NCI-H345 treated with DMSO at 0.1 percent for 48 hours (cell line): ENCODE measurements around the gene TSNAXIP1.

Experiments used
- DNase-seq: peaks from one replicate; lab custom pipeline; 2025; ENCODE audit not compliant: unreplicated experiment; lab: John Stamatoyannopoulos, UW

TSNAXIP1 gene

DNA sequence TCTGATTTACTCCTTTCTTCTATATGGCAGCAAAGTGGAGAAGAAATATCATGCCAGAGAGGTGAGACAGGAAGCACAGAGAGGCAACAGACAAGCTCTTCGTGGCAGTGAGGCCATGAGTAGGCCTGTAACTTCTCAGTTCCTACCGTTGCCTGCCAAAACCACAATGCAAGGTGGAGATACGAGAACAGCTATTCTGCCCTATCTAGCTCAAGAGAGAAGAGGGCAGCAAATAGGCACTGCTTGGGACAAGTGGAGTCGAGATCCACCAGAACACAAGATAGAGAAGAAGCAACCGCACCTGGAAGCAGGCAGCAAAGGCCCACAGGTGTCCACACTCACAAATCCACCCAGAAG, 25.1 kb upstream of the TSNAXIP1 start:
- DNase-seq: no peak

DNA sequence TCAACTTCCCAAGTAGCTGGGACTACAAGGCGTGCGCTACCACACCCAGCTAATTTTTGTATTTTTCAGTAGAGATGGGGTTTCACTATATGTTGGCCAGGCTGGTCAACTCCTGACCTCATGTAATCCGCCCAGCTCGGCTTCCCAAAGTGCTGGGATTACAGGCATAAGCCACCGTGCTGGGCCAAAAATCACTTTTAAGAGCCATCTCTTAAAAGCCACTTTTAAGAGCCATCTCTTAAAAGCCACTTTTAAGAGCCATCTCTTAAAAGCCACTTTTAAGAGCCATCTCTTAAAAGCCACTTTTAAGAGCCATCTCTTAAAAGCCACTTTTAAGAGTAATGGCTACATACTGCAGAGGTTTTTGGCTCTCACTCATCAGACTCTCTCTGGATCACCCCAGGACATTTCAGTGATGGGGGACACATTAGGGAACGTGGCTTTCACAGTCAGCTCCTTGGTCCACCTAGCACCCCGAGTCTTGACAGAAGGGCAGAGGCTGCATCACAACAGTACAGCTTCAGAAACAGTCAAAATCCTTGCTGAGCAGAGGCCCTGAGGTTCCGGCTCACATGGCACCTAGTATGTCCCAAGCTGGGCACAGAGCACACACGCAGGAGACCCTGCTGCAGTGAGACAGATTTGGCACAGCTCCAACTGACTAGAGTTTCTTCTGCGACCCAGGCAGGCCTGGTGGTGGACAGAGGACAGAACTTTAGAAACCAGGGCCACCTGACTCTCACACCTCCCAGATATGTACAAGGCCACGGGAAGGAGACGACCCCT, 23.9 kb upstream of the TSNAXIP1 start:
- DNase-seq: peak; percentile 2

DNA sequence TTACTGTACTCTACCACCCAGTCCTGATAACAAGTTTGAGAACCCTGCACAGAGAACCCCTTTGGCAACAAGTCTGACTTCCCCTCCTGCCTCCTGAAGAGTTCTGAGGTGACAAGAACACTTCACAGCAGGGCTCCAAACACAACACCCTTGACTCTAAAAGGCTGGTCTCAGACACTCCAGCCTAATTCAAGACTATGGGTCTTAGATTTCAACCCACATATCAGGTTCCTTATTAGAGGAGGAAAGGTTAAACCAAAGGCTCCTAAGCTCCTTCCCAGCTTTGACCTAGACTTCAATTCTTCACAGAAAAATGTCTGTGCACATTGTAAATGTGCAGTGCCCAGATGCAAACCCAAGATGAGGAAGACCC, 23.4 kb upstream of the TSNAXIP1 start:
- DNase-seq: no peak

DNA sequence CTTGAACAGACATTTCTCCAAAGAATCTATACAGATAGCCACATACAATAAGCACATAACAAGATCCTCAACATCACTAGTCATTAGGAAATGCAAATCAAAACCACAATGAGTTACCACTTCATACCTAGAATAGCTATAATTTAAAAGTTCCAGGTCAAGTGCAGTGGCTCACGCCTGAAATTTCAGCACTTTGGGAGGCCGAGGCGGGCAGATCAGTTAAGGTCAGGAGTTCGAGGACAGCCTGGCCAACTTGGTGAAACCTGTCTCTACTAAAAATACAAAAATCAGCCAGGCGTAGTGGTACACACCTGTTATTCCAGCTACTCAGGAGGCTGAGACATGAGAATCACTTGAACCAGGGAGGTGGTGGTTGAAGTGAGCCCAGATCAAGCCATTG, 20.2 kb upstream of the TSNAXIP1 start:
- no peak for DNase-seq

DNA sequence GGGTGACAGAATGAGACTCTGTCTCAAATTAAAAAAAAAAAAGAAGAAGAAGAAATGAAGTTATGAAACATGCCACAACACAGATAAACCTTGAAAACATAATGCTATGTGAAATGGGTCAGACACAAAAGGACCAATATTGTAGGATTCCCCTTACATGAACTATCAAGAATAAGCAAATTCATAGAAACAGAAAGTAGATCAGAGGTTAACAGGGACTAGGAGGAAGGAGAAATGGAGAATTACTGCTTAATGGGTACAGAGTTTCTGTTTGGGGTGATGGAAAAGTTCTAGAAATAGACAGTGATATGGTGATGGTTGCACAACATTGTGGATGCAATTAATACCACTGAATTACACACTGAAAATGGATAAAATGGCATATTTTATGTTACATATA, 16.6 kb upstream of the TSNAXIP1 start:
- DNase-seq: no peak

DNA sequence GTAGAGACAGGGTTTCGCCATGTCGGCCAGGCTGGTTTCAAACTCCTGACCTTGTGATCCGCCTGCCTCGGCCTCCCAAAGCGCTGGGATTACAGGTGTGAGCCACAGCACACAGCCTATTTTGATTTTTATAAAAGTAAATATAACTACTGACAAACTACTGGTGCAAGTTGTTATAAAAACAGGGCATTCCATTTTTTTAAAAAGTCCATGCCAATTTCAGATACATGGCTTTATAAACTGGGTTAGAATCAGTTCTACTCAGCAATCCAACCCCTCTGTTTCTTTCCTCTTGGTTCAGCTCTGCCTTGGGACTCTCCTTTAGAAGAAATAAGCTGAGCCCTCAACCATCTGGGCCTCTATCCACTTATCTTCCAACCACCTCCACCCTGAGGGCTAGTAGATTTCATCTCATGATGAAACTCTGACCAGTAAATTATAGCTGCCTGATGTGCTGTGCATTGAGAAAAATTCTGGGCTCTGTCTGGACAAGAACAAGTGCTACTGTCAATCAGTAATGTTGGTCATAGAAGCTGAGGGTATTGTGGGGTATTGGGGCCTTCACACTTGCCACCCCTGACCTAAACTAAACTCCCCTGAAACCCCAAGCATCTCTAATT, 10.5 kb upstream of the TSNAXIP1 start:
- no peak for DNase-seq

DNA sequence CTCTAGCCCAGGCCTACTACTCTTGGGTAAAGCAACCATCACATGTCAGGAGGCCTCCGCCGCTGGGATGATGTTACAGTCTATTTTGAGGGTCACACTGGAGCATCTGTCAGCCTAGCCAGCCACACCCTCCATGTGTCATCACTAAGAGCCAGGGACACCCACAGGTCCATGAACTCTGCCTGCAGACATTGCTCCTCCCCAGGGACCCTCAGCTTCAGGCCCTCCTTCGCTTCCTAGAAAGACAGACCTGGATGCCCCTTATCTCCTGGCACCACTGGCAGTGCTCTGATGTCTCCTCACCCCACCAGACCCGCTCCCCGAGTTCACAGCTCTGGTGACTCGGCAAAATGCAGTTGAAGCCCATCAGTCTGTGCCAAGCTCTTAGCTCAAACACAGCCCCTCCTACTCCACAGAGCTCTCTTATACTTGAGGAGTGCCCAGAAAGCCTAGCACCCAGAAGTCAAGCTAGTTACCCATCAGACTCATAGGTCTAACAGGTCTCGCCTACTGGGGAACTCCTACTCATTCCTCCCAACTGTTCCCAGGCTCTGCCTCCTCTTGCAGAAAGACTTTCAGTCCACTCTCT, 6.3 kb upstream of the TSNAXIP1 start:
- DNase-seq: no peak

DNA sequence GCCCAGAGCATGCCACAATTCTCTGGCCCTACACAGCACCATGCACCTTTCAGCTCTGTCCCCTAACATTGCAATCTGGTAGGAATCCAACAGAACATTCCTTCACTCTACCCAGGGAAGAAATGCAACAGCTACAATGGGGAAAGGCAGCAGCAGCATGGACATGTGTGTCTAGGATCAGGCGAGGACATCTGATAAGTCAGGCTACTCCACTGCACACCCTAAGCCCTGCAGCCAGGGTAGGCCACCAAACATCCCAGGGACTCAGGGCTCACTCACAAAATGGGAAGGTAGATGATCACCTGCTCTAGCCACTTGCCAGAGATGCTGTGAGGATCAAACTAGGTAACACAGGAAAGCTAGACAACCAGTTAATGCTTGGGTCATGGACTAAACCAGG, 5.4 kb upstream of the TSNAXIP1 start:
- no peak for DNase-seq

DNA sequence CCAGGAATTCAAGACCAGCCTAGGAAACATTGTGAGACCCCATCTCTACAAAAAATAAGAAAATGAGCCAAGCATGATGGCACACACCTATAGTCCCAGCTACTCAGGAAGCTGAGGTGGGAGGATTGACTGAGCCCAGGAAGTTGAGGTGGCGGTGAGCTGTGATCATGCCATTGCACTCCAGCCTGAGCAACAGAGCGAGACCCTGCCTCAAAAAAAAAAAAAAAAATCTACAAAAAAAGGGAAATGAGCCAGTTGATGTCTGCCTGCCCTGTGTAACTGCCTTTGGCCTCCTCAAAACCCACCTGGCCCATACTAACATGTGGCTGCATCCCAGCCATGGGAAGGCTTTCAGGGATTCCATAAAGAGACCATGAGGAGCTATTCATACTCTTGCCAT, 4.8 kb upstream of the TSNAXIP1 start:
- DNase-seq: no peak

DNA sequence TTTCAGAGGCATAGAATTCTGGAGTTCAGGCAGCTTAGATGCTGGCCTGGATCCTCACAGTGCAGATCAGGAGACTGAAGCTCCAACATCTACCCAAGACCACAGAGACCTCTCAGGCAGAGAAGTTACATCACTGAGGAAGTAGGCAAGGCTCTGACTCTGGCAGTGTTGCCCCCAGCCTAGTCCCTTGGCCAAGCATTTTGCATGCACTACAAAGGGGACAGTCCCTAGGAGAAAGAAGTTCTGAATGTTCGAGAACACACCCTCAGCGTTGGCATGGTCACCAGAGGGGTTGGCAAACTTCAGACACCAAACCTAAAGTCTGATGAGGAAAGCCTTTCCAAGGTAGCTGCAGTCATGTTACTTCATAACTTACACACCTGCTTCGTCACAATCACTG, 2.8 kb upstream of the TSNAXIP1 start:
- no peak for DNase-seq

DNA sequence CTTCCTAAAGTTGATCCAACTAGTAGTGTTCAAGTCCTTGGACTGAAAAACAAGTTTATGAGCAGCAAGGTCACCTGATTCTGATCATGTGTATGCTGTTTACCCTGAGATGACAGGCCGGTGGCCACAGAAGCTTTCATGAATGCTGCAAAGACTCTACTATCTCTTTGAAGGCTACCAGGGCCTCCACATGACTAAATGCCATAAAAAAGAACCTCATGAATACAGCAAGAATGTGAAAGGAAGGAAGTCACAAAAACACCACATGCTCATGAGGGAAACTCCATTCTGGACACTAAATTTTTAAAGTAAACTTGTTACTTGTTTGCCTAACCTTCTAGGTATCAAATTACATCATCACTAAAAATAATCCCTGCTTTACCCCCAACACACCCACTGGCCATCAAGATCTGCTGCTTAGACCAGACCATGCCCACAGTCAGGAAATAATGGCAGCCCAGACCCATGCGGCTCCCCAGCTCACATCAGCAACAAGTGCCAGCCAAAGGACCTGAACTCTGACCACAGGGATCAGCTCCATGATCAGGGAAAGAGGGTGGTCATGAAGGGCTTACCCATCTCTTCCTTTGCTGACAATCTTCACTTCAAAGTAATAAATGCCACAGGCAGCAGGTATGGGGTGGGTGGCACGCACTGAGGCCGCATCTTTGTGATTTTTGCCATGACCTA, 1.7 kb upstream of the TSNAXIP1 start:
- DNase-seq: no peak

DNA sequence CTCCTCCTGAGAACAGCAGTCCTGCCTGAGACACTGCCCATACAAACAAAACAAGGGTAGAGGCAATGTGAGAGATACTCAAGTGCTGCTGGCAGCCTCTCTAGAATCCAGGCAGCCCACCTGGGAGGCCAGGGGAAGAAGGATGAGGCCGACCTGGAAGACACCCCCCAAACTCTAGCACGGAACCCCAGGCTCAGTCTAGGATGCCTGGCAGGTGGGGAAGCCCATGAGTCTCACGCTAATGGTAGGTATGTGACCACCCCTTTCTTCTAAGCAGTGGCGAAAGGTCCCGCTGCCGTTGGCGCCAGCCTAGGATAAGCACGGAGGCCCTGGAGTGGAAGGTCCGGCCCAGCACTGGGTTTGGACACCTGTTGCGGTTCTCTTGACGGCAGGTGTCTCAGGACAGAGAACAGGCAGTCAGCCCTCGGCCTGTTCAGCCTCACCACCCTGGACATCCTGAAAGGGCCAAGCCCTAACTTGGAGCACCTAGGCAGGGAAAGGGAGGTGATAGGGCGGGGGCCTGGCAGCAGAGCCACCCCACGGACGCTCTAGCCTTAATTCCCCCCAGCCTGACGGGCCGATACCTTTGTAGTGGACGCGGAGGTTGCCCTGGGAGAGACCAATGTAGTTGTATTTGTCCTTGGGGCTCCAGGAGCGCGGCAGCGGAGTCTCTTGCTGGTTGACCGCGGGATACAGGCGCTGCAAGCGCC, 816 bp upstream of the TSNAXIP1 start:
- no peak for DNase-seq

DNA sequence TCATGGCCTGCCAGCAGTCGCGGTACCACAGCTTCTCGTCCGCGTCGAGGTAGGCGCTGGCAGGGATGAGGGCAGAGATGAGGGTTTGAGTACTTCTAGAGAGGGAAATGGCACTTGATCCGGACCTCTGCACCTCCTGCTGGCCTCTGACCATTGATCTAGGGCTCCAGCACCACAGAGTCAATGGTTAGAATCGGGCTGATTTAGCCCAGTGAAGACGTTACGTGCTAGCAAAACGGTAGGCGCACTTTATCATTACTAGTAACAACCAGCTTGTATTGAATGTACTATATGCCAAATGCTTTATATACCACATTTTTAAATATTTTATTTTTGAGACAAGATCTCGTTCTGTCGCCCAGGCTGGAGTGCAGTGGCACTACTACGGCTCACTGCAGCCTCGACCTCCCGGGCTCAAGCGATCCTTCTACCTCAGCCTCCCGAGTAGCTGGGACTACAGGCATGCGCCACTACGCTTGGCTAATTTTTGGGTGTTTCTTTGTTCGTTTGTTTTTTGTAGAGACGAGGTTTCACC, 526 bp downstream of the TSNAXIP1 start:
- no peak for DNase-seq

DNA sequence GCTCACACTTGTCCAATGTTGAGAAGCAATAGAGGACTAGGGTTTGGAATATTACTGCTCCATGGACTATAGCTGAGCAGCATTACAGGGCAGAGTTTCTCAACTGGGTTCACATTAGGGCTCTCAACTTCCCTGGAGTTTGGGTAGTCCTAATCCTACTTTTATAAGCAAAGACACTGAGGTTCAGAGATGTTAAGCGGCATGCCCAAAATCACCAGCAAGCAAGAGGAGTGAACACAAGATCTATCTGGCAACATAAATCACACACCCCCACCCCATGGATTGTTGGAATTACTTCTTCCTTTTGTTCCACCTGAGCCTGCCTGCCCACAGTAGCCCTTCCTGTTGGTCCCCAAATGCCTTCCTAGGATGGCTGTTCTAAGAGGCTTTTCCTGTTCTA, 5.2 kb downstream of the TSNAXIP1 start:
- no peak for DNase-seq

DNA sequence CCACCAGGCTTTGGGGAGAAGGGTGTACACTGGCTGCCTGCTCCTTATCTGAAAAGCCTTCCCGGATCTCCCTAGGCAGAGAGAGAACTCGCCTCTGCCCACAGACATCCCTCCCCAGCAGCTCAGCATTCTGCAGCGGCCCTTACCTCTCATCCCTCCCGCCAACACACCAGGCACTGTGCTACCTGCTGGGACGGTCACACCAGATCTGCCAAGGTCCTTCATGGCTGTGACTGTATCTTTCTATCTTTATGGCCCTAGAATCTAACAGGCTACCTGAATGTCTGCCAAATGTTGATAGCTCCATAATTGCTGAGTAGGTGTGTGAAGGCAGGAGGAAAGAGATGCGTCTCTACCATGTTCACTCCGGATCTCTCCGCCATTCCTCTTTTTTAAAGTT, 7.9 kb downstream of the TSNAXIP1 start:
- no peak for DNase-seq

DNA sequence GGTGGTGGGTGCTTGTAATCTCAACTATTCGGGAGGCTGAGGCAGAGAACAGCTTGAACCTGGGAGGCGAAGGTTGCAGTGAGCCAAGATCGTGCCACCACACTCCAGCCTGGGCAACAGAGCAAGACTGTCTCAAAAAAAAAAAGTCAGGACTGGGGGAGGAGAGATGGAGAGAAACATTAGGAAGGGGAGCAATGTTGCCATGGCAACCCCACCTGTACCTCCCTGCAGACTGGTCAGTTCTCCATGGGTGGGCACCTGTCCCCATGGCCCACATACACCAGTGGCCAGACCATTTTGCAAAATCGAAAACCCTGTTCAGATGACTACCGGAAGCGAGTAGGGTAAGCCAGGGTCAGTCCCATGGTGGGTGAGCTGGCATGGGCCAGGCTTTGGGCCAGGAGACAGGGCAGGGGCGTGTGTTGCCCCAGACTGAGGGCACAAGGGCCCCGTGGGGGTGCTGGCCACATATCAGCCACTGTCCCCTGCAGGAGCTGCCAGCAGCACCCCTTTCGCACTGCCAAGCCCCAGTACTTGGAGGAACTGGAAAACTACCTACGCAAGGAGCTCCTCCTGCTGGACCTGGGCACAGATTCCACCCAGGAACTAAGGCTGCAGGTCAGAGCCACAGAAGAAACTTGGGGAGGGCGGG, 14.0 kb downstream of the TSNAXIP1 start:
- no peak for DNase-seq

DNA sequence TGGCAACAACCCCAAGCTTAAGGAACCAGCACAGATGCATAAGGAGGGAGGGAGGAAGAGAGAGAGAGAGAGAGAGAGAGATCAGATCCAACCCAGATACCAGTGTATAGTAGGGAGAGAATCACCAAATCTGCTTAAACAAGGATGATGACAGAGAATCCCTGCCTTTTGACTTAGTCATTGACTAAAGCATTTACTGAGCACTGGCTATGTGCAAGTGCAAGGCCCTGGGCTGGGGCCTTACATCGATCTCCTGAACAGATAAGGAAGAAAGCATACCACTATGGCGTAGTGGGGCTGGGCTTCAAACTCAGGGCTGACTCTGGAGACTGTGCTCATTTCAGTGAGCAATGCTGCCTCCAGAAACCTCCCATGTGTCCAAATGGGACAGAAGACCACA, 15.8 kb downstream of the TSNAXIP1 start:
- DNase-seq: no peak

DNA sequence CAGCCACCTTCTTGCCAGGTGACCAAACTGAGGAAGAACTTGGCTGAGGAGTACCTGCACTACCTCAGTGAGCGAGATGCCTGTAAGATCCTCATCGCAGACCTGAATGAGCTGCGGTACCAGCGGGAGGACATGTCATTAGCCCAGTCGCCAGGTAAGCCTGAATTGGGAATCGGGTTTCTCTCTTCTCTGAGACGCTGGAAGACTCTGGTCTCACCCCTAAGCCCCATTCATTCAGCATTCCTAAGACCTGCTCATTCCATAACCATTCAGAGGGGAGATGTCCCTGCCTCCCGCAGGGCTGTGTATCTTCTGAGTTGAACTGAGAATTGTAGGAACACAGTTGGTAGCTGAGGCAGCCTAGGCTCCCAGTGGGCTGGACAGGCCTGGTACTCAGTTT, 18.4 kb downstream of the TSNAXIP1 start:
- no peak for DNase-seq

DNA sequence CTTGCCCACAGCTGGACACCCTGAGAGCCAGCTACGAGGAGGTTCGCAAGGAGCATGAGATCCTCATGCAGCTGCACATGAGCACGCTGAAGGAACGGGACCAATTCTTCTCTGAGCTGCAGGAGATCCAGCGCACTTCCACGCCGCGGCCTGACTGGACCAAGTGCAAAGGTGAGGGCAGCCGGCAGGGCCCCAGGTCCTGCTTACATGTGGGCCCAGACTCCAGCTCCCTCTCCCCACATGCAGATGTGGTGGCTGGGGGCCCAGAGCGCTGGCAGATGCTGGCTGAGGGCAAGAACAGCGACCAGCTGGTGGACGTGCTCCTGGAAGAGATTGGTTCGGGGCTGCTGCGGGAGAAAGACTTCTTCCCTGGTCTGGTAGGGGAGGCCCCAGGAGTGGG, 19.2 kb downstream of the TSNAXIP1 start:
- DNase-seq: no peak

DNA sequence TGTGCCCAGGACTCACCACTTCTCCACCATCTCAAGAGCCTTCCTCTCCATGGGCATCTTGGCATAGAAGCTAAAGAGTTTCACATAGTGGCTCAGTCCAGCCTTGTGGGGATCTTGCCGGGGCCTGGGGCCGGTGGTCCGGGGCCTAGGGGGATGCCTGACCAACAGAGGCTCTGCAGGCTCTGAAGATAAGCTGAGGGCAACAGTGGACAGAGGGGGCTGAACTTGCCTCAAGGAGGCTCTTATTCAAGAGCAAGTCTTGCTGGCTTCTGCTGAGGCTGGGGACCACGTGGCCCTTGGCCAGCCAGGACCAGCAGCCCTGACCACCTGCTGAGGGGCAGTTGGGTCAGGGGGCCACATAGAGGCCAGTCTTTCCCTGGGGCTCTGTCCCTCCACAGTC, 22.0 kb downstream of the TSNAXIP1 start:
- DNase-seq: no peak

DNA sequence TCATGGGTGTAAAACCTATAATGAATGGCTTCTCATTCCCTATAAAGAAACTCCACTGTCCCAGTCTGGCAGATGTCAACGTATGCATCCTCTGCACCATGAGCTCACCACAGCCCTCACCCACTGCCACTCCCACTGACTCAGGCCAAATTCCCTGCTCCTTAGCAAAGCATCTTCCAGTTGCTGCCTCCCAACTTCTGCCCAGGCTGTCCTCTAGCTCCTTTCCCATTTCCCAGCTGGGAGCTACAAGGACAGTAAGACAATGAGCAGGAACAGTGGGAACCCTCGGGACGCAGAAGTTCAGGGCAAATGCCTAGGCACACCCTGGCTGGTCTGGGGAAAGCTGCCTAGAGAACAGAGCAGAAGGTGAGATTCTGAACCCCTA, 26.3 kb downstream of the TSNAXIP1 start:
- DNase-seq: no peak
